Measurements from ENCODE around the gene EML5.

The EML5 gene

DNA sequence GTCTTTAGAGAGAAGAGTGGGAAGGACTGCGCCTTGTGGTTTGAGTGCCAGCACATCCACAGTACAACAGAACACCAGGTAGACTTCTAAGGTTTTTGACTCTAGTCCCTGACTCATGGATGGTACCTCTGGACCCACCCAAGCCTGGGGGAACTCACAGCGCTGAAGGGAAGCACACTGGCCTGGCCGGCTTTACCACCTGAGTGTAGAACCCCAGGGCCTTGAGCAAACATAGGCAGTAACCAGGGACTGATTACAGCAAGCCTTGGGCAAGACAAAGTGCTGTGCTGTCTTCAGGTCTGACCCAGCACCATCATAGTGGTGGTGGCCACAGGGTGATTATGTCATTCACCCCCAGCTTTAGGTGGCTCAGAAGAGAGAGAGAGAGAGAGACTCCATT lies 17.2 kb downstream of the EML5 start:
- in situ Hi-C loops (cut with MboI; ENCODE audit: low pct_unique_long_range_greater_than_20kb, low sequenced_read_pairs, unreplicated experiment): no loop called here
- no peak for DNase-seq (ENCODE audit: low spot score)
- no peak for TF ChIP-seq CTCF (IDR thresholded peaks at IDR 0.05; ENCODE audit: extremely low read depth, insufficient read depth, missing control alignments)

DNA sequence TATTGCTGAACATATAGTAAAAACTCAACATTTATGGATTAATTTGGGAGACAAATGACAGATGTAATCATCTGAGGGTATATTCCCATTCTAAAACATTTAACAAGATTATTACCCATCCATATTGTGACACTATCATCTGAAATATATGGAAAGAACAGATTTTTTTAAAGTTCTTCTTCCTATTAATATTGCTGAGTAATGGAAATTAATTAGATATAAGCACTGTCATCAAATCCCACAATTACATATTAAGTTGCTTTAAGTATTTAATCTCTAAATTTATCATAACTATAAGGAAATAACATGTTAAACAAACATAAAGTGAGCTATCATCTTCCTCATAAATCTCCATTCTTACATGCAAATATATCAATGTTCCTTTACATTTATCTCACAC lies 22.0 kb downstream of the EML5 start:
- TF ChIP-seq CTCF (IDR thresholded peaks at IDR 0.05; ENCODE audit: extremely low read depth, insufficient read depth, missing control alignments): no peak
- in situ Hi-C loops (cut with MboI; ENCODE audit: low pct_unique_long_range_greater_than_20kb, low sequenced_read_pairs, unreplicated experiment): no loop called here
- no peak for DNase-seq (ENCODE audit: low spot score)

- TF ChIP-seq CTCF (IDR thresholded peaks at IDR 0.05; ENCODE audit: extremely low read depth, insufficient read depth, missing control alignments): no peak
- DNase-seq (ENCODE audit: low spot score): no peak
- in situ Hi-C loops (cut with MboI; ENCODE audit: low pct_unique_long_range_greater_than_20kb, low sequenced_read_pairs, unreplicated experiment): no loop called here
Measured at GRCh38 chr14:88765130-88765529, 27.6 kb downstream of the EML5 start.

DNA sequence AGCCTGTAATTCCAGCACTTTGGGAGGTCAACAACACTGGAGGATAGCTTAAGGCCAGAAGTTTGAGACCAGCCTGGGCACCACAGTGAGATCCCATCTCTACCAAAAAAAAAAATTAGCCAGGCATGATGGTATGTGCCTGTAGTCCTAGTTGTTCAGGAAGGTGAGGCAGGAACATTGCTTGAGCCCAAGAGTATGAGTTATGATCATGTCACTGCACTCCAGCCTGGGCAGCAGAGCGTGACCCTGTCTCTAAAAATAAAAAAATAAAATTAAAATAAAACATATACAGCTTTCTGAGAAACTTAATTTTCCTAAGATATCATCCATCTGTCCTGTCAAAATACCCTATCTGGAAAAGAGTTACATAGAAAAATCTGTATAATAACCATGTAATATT lies 38.9 kb downstream of the EML5 start:
- in situ Hi-C loops (cut with MboI; ENCODE audit: low pct_unique_long_range_greater_than_20kb, low sequenced_read_pairs, unreplicated experiment): no loop called here
- DNase-seq (ENCODE audit: low spot score): no peak
- no peak for TF ChIP-seq CTCF (IDR thresholded peaks at IDR 0.05; ENCODE audit: extremely low read depth, insufficient read depth, missing control alignments)

DNA sequence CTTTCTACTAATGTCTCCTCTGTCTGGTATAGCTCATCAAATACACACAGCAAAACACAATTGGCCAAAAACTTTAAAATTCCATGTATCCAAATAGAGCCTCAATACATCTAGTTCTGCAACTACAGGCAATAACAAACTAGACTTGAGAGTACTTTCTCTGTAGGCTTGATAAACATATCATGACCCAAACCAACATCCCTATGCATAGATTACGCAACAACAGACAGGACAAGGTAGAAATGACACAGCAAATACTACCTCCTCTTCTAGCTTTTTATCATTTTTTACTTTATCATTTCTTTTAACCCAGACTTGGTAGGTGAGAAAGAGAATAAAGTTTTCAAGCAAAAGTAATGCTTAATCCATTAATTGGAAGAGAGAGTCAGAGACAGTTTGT lies 41.8 kb downstream of the EML5 start:
- DNase-seq (ENCODE audit: low spot score): no peak
- in situ Hi-C loops (cut with MboI; ENCODE audit: low pct_unique_long_range_greater_than_20kb, low sequenced_read_pairs, unreplicated experiment): no loop called here
- TF ChIP-seq CTCF (IDR thresholded peaks at IDR 0.05; ENCODE audit: extremely low read depth, insufficient read depth, missing control alignments): no peak

GRCh38 chr14:88750413-88750812 lies 42.3 kb downstream of the EML5 start:
- TF ChIP-seq CTCF (IDR thresholded peaks at IDR 0.05; ENCODE audit: extremely low read depth, insufficient read depth, missing control alignments): no peak
- DNase-seq (ENCODE audit: low spot score): no peak
- in situ Hi-C loops (cut with MboI; ENCODE audit: low pct_unique_long_range_greater_than_20kb, low sequenced_read_pairs, unreplicated experiment): no loop called here

- in situ Hi-C loops (cut with MboI; ENCODE audit: low pct_unique_long_range_greater_than_20kb, low sequenced_read_pairs, unreplicated experiment): no loop called here
- no peak for TF ChIP-seq CTCF (IDR thresholded peaks at IDR 0.05; ENCODE audit: extremely low read depth, insufficient read depth, missing control alignments)
- DNase-seq (ENCODE audit: low spot score): no peak
Measured at GRCh38 chr14:88749139-88749538, 43.6 kb downstream of the EML5 start.

All from GM13977 (cell line).